A172 (cell line): Measurements from ENCODE around the gene MAN2B1. TPM values are rescaled to one million over a fixed set of nuclear protein-coding genes. Genes with fewer than 3 reads are reported as not detected.
"Not testable (repeated sequence)": the region's sequence is repeated elsewhere in the genome, so short reads cannot be mapped to it uniquely, and the experiment has no call there.

Experiments
- DNase-seq: peaks from one replicate; pipeline ENCODE4 v3.0.0-alpha.2; 2015; ENCODE audit warnings: low spot score
- total RNA-seq: library from RNA; depleted of rRNA; stranded (reverse); fragments of >200 nt; shearing (Covaris generic); gene quantifications from 2 replicates; pipeline ENCODE4 v1.2.3, GENCODE V29; 2014

The MAN2B1 gene
- total RNA-seq, 1 experiment from 2014 or later = 65.6 TPM

- DNase-seq = no peak
Observed at GRCh38 chr19:12657966-12658365, 8.6 kb downstream of the MAN2B1 start.

GRCh38 chr19:12656899-12657571 is 9.5 kb downstream of the MAN2B1 start:
- DNase-seq = no peak

- no peak for DNase-seq
Observed at GRCh38 chr19:12655546-12655945, 11.0 kb downstream of the MAN2B1 start.

GRCh38 chr19:12652219-12652618 is 14.3 kb downstream of the MAN2B1 start:
- DNase-seq = no peak

- DNase-seq = no peak
Observed at GRCh38 chr19:12649941-12650340, 16.6 kb downstream of the MAN2B1 start.

- DNase-seq = no peak
Observed at GRCh38 chr19:12648088-12648487, 18.5 kb downstream of the MAN2B1 start.

- no peak for DNase-seq
Observed at GRCh38 chr19:12647490-12648071, 19.0 kb downstream of the MAN2B1 start.

GRCh38 chr19:12647047-12647446 is 19.5 kb downstream of the MAN2B1 start:
- no peak for DNase-seq

GRCh38 chr19:12646551-12646950 is 20.0 kb downstream of the MAN2B1 start:
- DNase-seq = no peak

GRCh38 chr19:12643716-12644115 is 22.8 kb downstream of the MAN2B1 start:
- not testable (repeated sequence) for DNase-seq

- no peak for DNase-seq
Observed at GRCh38 chr19:12642506-12642905, 24.0 kb downstream of the MAN2B1 start.

- DNase-seq = no peak
Observed at GRCh38 chr19:12641456-12641855, 25.1 kb downstream of the MAN2B1 start.

GRCh38 chr19:12639901-12640613 is 26.5 kb downstream of the MAN2B1 start:
- no peak for DNase-seq

GRCh38 chr19:12638611-12639182 is 27.8 kb downstream of the MAN2B1 start:
- DNase-seq = no peak

- DNase-seq = no peak
Observed at GRCh38 chr19:12636631-12637030, 29.9 kb downstream of the MAN2B1 start.

- DNase-seq = no peak
Observed at GRCh38 chr19:12629215-12629614, 37.3 kb downstream of the MAN2B1 start.

GRCh38 chr19:12628040-12629022 is 38.2 kb downstream of the MAN2B1 start:
- DNase-seq = no peak

- DNase-seq = no peak
Observed at GRCh38 chr19:12626958-12627357, 39.6 kb downstream of the MAN2B1 start.

- no peak for DNase-seq
Observed at GRCh38 chr19:12623361-12624031, 43.0 kb downstream of the MAN2B1 start.

GRCh38 chr19:12621253-12622024 is 45.1 kb downstream of the MAN2B1 start:
- not testable (repeated sequence) for DNase-seq
